HEK293 (cell line): ENCODE results near the gene LONRF2.

Experiments
- CTCF ChIA-PET: fragments of 350-600 bp; formaldehyde crosslinking; extraction: SDS; loops from one replicate; lab custom pipeline; 2021; ENCODE audit warnings: antibody characterized with exemption; lab: Yijun Ruan, JAX
- POLR2A ChIA-PET: fragments of 300-600 bp; formaldehyde crosslinking; extraction: SDS; loops from one replicate; lab custom pipeline; 2020; ENCODE audit warnings: antibody characterized with exemption, inconsistent platforms; lab: Yijun Ruan, JAX
- H3K27ac ChIP-seq: fragments of 200-500 bp; sonication (Bioruptor generic); 2 replicates; pipeline ENCODE4 v1.5.1; 2014; ENCODE audit warnings: low read depth, low read length, control low read depth, inconsistent platforms; ENCODE audit errors: extremely low read depth
- H3K36me3 ChIP-seq, 2 experiments: fragments of 200-500 bp in 1 of 2; sonication (Bioruptor generic) in 1 of 2; 1 replicate in 1 of 2; 2 replicates in 1 of 2; pipeline ENCODE4 v1.5.1; 2014 to 2017; ENCODE audit warnings: inconsistent platforms in 2 of 2, low read length in 2 of 2; ENCODE audit not compliant: control insufficient read depth in 2 of 2, insufficient read depth in 1 of 2
- H3K4me1 ChIP-seq: fragments of 200-500 bp; sonication (Bioruptor generic); 2 replicates; pipeline ENCODE4 v1.5.1; 2014; ENCODE audit warnings: mild to moderate bottlenecking, low read length, inconsistent platforms; ENCODE audit not compliant: control insufficient read depth, insufficient read depth
- H3K4me3 ChIP-seq: 2 replicates; pipeline ENCODE4 v1.5.1; 2011; ENCODE audit warnings: low read depth, mild to moderate bottlenecking, control low read depth, low read length, moderate library complexity
- H3K9me3 ChIP-seq: fragments of 200-500 bp; sonication (Bioruptor generic); 2 replicates; pipeline ENCODE4 v1.5.1; 2014; ENCODE audit warnings: low read depth, low read length, inconsistent platforms; ENCODE audit not compliant: control insufficient read depth, insufficient read depth
- GLIS1 ChIP-seq: fragments of 450-650 bp; formaldehyde crosslinking; IDR thresholded peaks from 2 replicates; pipeline ENCODE4 v1.5.1; 2016; ENCODE audit warnings: missing biosample characterization, missing genetic modification characterization
- REPIN1 ChIP-seq: fragments of 450-650 bp; formaldehyde crosslinking; IDR thresholded peaks from 2 replicates; pipeline ENCODE4 v1.5.1; 2017; ENCODE audit warnings: missing biosample characterization, missing genetic modification characterization, low read depth
- SP3 ChIP-seq: fragments of 450-650 bp; formaldehyde crosslinking; IDR thresholded peaks from 2 replicates; pipeline ENCODE4 v1.5.1; 2016; ENCODE audit warnings: missing biosample characterization, missing genetic modification characterization
- TCF7L2 ChIP-seq: IDR thresholded peaks from 2 replicates; pipeline ENCODE4 v1.6.1; 2011; ENCODE audit warnings: low read depth, mild to moderate bottlenecking, inconsistent platforms, low read length, moderate library complexity, borderline replicate concordance
- ZBTB21 ChIP-seq: fragments of 450-650 bp; formaldehyde crosslinking; IDR thresholded peaks from 2 replicates; pipeline ENCODE4 v1.5.1; 2017; ENCODE audit warnings: missing biosample characterization, missing genetic modification characterization
- ZNF211 ChIP-seq: fragments of 450-650 bp; formaldehyde crosslinking; IDR thresholded peaks from 2 replicates; pipeline ENCODE4 v1.5.1; 2016; ENCODE audit warnings: low read depth, missing biosample characterization, missing genetic modification characterization
- ZNF416 ChIP-seq: fragments of 450-650 bp; formaldehyde crosslinking; IDR thresholded peaks from 2 replicates; pipeline ENCODE4 v1.5.1; 2016; ENCODE audit warnings: missing biosample characterization, missing genetic modification characterization
- ZNF521 ChIP-seq: fragments of 450-650 bp; formaldehyde crosslinking; IDR thresholded peaks from 2 replicates; pipeline ENCODE4 v1.5.1; 2017; ENCODE audit warnings: missing biosample characterization, mild to moderate bottlenecking, missing genetic modification characterization
- ZNF626 ChIP-seq: fragments of 450-650 bp; sonication (Bioruptor Pico); formaldehyde crosslinking; IDR thresholded peaks from 2 replicates; pipeline ENCODE4 v1.5.1; 2018; ENCODE audit warnings: missing biosample characterization, missing genetic modification characterization, inconsistent platforms
- ZNF747 ChIP-seq: fragments of 450-650 bp; formaldehyde crosslinking; IDR thresholded peaks from 2 replicates; pipeline ENCODE4 v1.5.1; 2016; ENCODE audit warnings: missing biosample characterization, missing genetic modification characterization
- ZNF768 ChIP-seq: fragments of 450-650 bp; formaldehyde crosslinking; IDR thresholded peaks from 2 replicates; pipeline ENCODE4 v1.5.1; 2018; ENCODE audit warnings: missing biosample characterization, mild to moderate bottlenecking, missing genetic modification characterization
- TF ChIP-seq, protein P1 (sequence below): fragments of 450-650 bp; formaldehyde crosslinking; IDR thresholded peaks from 2 replicates; pipeline ENCODE4 v1.5.1; 2016; ENCODE audit warnings: missing biosample characterization, missing genetic modification characterization
- TF ChIP-seq, protein P2 (sequence below): fragments of 450-650 bp; formaldehyde crosslinking; IDR thresholded peaks from 2 replicates; pipeline ENCODE4 v1.5.1; 2016; ENCODE audit warnings: missing biosample characterization, missing genetic modification characterization
- TF ChIP-seq, protein P3 (sequence below): fragments of 450-650 bp; formaldehyde crosslinking; IDR thresholded peaks from 2 replicates; pipeline ENCODE4 v1.5.1; 2016; ENCODE audit warnings: missing biosample characterization, missing genetic modification characterization
- TF ChIP-seq, protein P4 (sequence below): fragments of 450-650 bp; formaldehyde crosslinking; IDR thresholded peaks from 2 replicates; pipeline ENCODE4 v1.5.1; 2016; ENCODE audit warnings: missing biosample characterization, missing genetic modification characterization
- TF ChIP-seq, protein P5 (sequence below): fragments of 450-650 bp; formaldehyde crosslinking; IDR thresholded peaks from 2 replicates; pipeline ENCODE4 v1.5.1; 2016; ENCODE audit warnings: missing biosample characterization, missing genetic modification characterization

LONRF2 gene

DNA sequence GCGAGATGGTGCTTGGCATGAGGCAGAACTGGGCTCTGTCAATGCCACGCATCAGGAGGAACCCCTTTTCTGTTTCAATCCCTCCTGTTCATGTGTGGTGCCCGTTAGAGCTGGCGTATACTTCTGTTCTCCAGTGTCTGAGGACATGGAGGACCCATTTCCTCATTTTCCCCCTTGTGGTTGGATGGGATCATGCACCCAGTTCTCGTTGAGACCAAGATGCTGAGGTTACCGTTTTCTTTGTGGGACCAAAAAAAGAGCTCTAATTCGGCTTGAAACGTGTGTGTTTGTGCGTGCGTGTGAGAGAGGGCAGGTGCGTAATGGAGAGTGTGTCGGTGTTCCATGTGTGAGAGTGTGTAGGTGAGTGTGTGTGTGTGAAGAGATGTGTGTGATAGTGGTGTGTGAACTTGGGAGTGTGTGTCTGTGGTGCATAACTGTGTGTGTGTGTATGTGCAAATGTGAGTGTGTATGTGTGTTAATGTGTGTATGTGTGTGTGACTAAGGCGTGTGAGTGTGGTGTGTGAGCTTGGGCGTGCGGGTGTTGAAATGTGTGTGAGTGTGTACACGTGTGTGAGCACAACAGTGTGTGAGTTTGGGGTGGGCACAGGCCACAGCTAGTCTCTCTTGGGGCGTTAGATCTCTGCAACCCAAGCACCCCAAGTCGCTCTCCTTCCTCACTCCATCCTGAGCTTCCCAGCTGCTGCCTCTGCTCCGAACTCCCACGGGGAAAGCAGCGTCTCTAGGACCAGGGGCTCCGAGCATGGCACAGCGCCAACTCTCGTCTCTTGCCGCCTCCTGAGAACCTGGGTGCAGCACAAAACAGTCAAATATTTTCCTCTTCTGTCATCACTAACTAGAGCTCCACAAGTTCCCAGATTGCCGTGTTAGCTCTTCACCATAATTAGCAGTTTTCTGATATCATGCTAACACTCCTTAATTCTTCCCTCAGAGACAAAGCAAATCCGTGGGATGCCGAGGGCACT, 75.8 kb downstream of the LONRF2 start:
- ChIA-PET POLR2A (no interaction called here), CTCF (interaction anchor here (0.6 to 2.5 kb wide), 14 partner anchors 9 to 1386 kb away, joined by 3 to 15 read pairs (median 3); no protein-coding TSS in a partner anchor)
- Histone ChIP-seq H3K9me3 (no peaks in the 10 kb centered on the region), H3K36me3 (no peaks in the 10 kb centered on the region), H3K4me3 (no peak overlapping the region), H3K4me1 (no peaks in the 10 kb centered on the region), H3K27ac (no peak overlapping the region)
- TF ChIP-seq ZNF521 (tag by site-specific recombination): peak; percentile 94; the same call in 1 of the 2 replicates
- TF ChIP-seq ZNF768 (tag by site-specific recombination): no peak
- TF ChIP-seq, protein P1, sequence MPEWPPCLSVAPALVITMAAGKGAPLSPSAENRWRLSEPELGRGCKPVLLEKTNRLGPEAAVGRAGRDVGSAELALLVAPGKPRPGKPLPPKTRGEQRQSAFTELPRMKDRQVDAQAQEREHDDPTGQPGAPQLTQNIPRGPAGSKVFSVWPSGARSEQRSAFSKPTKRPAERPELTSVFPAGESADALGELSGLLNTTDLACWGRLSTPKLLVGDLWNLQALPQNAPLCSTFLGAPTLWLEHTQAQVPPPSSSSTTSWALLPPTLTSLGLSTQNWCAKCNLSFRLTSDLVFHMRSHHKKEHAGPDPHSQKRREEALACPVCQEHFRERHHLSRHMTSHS (tag by site-specific recombination): no peak
- TF ChIP-seq, protein P2, sequence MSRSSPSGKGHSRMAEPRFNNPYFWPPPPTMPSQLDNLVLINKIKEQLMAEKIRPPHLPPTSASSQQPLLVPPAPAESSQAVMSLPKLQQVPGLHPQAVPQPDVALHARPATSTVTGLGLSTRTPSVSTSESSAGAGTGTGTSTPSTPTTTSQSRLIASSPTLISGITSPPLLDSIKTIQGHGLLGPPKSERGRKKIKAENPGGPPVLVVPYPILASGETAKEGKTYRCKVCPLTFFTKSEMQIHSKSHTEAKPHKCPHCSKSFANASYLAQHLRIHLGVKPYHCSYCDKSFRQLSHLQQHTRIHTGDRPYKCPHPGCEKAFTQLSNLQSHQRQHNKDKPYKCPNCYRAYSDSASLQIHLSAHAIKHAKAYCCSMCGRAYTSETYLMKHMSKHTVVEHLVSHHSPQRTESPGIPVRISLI: no peak
- TF ChIP-seq GLIS1 (tag by site-specific recombination): no peak
- no peak for TF ChIP-seq TCF7L2
- TF ChIP-seq, protein P3, sequence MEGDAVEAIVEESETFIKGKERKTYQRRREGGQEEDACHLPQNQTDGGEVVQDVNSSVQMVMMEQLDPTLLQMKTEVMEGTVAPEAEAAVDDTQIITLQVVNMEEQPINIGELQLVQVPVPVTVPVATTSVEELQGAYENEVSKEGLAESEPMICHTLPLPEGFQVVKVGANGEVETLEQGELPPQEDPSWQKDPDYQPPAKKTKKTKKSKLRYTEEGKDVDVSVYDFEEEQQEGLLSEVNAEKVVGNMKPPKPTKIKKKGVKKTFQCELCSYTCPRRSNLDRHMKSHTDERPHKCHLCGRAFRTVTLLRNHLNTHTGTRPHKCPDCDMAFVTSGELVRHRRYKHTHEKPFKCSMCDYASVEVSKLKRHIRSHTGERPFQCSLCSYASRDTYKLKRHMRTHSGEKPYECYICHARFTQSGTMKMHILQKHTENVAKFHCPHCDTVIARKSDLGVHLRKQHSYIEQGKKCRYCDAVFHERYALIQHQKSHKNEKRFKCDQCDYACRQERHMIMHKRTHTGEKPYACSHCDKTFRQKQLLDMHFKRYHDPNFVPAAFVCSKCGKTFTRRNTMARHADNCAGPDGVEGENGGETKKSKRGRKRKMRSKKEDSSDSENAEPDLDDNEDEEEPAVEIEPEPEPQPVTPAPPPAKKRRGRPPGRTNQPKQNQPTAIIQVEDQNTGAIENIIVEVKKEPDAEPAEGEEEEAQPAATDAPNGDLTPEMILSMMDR (tag by site-specific recombination): 0 out of 2 replicates have a peak, but pooled peaks have one; percentile 45
- TF ChIP-seq ZNF416 (tag by site-specific recombination): no peak

DNA sequence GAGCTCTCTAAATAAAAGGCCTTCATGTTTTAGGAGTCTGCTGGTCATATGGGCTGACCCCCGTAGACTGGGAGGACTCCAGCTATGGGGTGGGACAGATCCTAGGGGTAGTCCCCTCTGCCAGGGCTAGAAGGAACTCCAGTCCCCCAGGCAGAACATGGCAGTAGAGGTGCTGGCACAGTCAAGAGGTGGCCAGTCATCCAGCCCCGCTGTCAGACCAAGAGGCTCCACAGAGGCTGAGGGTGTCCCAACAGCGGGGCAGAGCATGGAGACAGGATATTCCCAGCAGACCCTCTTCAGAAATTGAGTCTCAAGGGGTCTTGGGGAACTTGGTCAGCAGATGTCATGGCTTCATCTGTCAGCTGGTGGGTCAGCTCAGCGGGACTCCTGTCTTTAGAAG, 76.6 kb downstream of the LONRF2 start:
- no peaks in the 10 kb centered on the region for H3K4me1 ChIP-seq
- H3K27ac ChIP-seq: no peak overlapping the region
- no peaks in the 10 kb centered on the region for H3K36me3 ChIP-seq
- no peak overlapping the region for H3K4me3 ChIP-seq
- ChIA-PET CTCF (interaction anchor here (0.7 to 2.5 kb wide), 10 partner anchors 9 to 1385 kb away, joined by 3 to 15 read pairs (median 4); no protein-coding TSS in a partner anchor), POLR2A (interaction anchor here (0.9 kb wide), 1 partner anchor 199 kb away, joined by 4 read pairs; no protein-coding TSS in a partner anchor)
- TF ChIP-seq SP3 (no peak), REPIN1 (tag by site-specific recombination) (no peak), ZNF211 (tag by site-specific recombination) (no peak), ZNF626 (tag by site-specific recombination) (no peak), ZNF747 (no peak), ZBTB21 (tag by site-specific recombination) (no peak)
- TF ChIP-seq, protein P4, sequence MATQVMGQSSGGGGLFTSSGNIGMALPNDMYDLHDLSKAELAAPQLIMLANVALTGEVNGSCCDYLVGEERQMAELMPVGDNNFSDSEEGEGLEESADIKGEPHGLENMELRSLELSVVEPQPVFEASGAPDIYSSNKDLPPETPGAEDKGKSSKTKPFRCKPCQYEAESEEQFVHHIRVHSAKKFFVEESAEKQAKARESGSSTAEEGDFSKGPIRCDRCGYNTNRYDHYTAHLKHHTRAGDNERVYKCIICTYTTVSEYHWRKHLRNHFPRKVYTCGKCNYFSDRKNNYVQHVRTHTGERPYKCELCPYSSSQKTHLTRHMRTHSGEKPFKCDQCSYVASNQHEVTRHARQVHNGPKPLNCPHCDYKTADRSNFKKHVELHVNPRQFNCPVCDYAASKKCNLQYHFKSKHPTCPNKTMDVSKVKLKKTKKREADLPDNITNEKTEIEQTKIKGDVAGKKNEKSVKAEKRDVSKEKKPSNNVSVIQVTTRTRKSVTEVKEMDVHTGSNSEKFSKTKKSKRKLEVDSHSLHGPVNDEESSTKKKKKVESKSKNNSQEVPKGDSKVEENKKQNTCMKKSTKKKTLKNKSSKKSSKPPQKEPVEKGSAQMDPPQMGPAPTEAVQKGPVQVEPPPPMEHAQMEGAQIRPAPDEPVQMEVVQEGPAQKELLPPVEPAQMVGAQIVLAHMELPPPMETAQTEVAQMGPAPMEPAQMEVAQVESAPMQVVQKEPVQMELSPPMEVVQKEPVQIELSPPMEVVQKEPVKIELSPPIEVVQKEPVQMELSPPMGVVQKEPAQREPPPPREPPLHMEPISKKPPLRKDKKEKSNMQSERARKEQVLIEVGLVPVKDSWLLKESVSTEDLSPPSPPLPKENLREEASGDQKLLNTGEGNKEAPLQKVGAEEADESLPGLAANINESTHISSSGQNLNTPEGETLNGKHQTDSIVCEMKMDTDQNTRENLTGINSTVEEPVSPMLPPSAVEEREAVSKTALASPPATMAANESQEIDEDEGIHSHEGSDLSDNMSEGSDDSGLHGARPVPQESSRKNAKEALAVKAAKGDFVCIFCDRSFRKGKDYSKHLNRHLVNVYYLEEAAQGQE (tag by site-specific recombination): no peak
- TF ChIP-seq, protein P5, sequence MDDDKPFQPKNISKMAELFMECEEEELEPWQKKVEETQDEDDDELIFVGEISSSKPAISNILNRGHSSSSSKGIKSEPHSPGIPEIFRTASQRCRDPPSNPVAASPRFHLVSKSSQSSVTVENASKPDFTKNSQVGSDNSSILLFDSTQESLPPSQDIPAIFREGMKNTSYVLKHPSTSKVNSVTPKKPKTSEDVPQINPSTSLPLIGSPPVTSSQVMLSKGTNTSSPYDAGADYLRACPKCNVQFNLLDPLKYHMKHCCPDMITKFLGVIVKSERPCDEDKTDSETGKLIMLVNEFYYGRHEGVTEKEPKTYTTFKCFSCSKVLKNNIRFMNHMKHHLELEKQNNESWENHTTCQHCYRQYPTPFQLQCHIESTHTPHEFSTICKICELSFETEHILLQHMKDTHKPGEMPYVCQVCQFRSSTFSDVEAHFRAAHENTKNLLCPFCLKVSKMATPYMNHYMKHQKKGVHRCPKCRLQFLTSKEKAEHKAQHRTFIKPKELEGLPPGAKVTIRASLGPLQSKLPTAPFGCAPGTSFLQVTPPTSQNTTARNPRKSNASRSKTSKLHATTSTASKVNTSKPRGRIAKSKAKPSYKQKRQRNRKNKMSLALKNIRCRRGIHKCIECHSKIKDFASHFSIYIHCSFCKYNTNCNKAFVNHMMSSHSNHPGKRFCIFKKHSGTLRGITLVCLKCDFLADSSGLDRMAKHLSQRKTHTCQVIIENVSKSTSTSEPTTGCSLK (tag by site-specific recombination): no peak
- H3K9me3 ChIP-seq: no peaks in the 10 kb centered on the region
